GM21447 (cell line): ENCODE results near the gene HDAC6.

Source experiments
- ATAC-seq: cut with Tn5 transposase; IDR thresholded peaks from one replicate; pipeline ENCODE4 v1.9.1; 2021; ENCODE audit not compliant: unreplicated experiment

Gene HDAC6

GRCh38 chrX:48801280-48802088, at the start of gene HDAC6:
HDAC6 (plus strand) TSS chrX:48802067; CDS start chrX:48802693, 626 bp downstream.
- ATAC-seq = peak; percentile 91

- ATAC-seq = no peak
These were observed 49.4 kb upstream of the HDAC6 start for GRCh38 chrX:48752498-48752897.

GRCh38 chrX:48753708-48754228, 48.1 kb upstream of the HDAC6 start:
- no peak for ATAC-seq

- ATAC-seq = no peak
These were observed 47.6 kb upstream of the HDAC6 start for GRCh38 chrX:48754238-48754637.

- no peak for ATAC-seq
These were observed 40.0 kb upstream of the HDAC6 start, which contains the start of gene GLOD5 for GRCh38 chrX:48761674-48762471. GLOD5 (plus strand) TSS chrX:48761747; CDS start chrX:48761791, 44 bp downstream.

- ATAC-seq = no peak
These were observed 32.6 kb upstream of the HDAC6 start for GRCh38 chrX:48769230-48769629.

- no peak for ATAC-seq
These were observed 31.6 kb upstream of the HDAC6 start for GRCh38 chrX:48770296-48770695.

- ATAC-seq = no peak
These were observed 29.3 kb upstream of the HDAC6 start for GRCh38 chrX:48772602-48773001.

GRCh38 chrX:48776818-48777439, 24.9 kb upstream of the HDAC6 start:
- no peak for ATAC-seq

- ATAC-seq = no peak
These were observed 22.5 kb upstream of the HDAC6 start for GRCh38 chrX:48779399-48779798.

- no peak for ATAC-seq
These were observed 20.2 kb upstream of the HDAC6 start for GRCh38 chrX:48781705-48782104.

- no peak for ATAC-seq
These were observed 19.7 kb upstream of the HDAC6 start for GRCh38 chrX:48782216-48782615.

- no peak for ATAC-seq
These were observed 19.1 kb upstream of the HDAC6 start for GRCh38 chrX:48782795-48783194.

- ATAC-seq = no peak
These were observed 17.1 kb upstream of the HDAC6 start for GRCh38 chrX:48784726-48785125.

- no peak for ATAC-seq
These were observed 16.7 kb upstream of the HDAC6 start for GRCh38 chrX:48785186-48785539.

GRCh38 chrX:48785540-48786214, 16.2 kb upstream of the HDAC6 start:
- ATAC-seq = no peak

- ATAC-seq = no peak
These were observed 15.5 kb upstream of the HDAC6 start, which contains the start of gene GATA1 for GRCh38 chrX:48786341-48786800. GATA1 (plus strand) TSS chrX:48786590; CDS start chrX:48791110, 4,520 bp downstream.

GRCh38 chrX:48786825-48787504, 14.9 kb upstream of the HDAC6 start:
- ATAC-seq = no peak

GRCh38 chrX:48787505-48788443, 14.1 kb upstream of the HDAC6 start:
- no peak for ATAC-seq
